ENCODE results near the gene PITPNC1.

DNA sequence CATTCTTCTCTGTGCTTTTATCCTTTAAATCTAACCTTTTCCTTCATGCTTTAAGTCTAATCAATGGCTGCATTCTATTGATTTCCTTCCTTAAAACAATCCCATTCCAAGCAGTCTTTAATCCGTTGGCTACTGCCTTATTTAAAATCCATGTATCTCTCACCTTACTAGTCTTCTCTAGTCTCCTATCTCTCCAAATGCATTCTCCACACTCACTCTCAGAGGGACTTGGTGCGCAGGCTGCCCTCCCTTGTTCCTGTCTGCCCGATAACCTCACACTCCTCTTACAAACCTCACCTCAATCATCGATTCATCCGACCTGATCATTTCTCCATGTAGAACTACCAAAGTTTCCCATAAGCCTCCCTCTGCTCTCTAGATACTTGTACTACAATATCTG is 33.8 kb upstream of the PITPNC1 start:
- TF ChIP-seq, protein P1, sequence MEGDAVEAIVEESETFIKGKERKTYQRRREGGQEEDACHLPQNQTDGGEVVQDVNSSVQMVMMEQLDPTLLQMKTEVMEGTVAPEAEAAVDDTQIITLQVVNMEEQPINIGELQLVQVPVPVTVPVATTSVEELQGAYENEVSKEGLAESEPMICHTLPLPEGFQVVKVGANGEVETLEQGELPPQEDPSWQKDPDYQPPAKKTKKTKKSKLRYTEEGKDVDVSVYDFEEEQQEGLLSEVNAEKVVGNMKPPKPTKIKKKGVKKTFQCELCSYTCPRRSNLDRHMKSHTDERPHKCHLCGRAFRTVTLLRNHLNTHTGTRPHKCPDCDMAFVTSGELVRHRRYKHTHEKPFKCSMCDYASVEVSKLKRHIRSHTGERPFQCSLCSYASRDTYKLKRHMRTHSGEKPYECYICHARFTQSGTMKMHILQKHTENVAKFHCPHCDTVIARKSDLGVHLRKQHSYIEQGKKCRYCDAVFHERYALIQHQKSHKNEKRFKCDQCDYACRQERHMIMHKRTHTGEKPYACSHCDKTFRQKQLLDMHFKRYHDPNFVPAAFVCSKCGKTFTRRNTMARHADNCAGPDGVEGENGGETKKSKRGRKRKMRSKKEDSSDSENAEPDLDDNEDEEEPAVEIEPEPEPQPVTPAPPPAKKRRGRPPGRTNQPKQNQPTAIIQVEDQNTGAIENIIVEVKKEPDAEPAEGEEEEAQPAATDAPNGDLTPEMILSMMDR (IDR thresholded peaks at IDR 0.05) = no peak
- TF ChIP-seq POLR2A (IDR thresholded peaks at IDR 0.05) = no peak

All from esophagus squamous epithelium (tissue), 4 donors.